GM23248 (cell line): ENCODE measurements around the gene CLTB. TPM values are rescaled to one million over a fixed set of nuclear protein-coding genes. Genes with fewer than 3 reads are reported as not detected.

Experiments used
- DNase-seq: peaks from one replicate; pipeline ENCODE4 v3.0.0-alpha.2; 2015
- H2AFZ ChIP-seq: fragments of 200-600 bp; sonication (generic); 2 replicates; pipeline ENCODE4 v1.6.1; 2016; ENCODE audit warnings: antibody characterized with exemption
- H3F3A ChIP-seq: fragments of 200-600 bp; sonication (generic); 2 replicates; pipeline ENCODE4 v1.6.1; 2016; ENCODE audit warnings: mild to moderate bottlenecking, antibody characterized with exemption, mixed run types; ENCODE audit not compliant: insufficient read depth
- H3K27ac ChIP-seq: fragments of 200-600 bp; sonication (generic); 2 replicates; pipeline ENCODE4 v1.5.1; 2016; ENCODE audit warnings: mild to moderate bottlenecking
- H3K27me3 ChIP-seq: fragments of 200-600 bp; sonication (generic); replicated peaks from 2 replicates; pipeline ENCODE4 v1.6.1; 2016; ENCODE audit warnings: mild to moderate bottlenecking; ENCODE audit not compliant: insufficient read depth
- H3K36me3 ChIP-seq: fragments of 200-600 bp; sonication (generic); 2 replicates; pipeline ENCODE4 v1.6.1; 2016; ENCODE audit warnings: low read depth, mild to moderate bottlenecking
- H3K4me1 ChIP-seq: fragments of 200-600 bp; sonication (generic); 2 replicates; pipeline ENCODE4 v1.6.1; 2016; ENCODE audit warnings: mild to moderate bottlenecking; ENCODE audit not compliant: insufficient read depth
- H3K4me2 ChIP-seq: fragments of 200-600 bp; sonication (generic); one replicate; pipeline ENCODE4 v1.6.1; 2016; ENCODE audit warnings: mild to moderate bottlenecking; ENCODE audit not compliant: unreplicated experiment
- H3K4me3 ChIP-seq: fragments of 200-600 bp; sonication (generic); 2 replicates; pipeline ENCODE4 v1.5.1; 2016; ENCODE audit warnings: mild to moderate bottlenecking
- H3K79me2 ChIP-seq: fragments of 200-600 bp; sonication (generic); 2 replicates; pipeline ENCODE4 v1.6.1; 2016; ENCODE audit warnings: mild to moderate bottlenecking; ENCODE audit not compliant: insufficient read depth
- H3K9ac ChIP-seq: fragments of 200-600 bp; sonication (generic); 2 replicates; pipeline ENCODE4 v1.6.1; 2016; ENCODE audit warnings: mild to moderate bottlenecking
- H3K9me2 ChIP-seq: fragments of 200-600 bp; sonication (generic); 2 replicates; pipeline ENCODE4 v1.6.1; 2016; ENCODE audit warnings: mixed run types, mild to moderate bottlenecking, moderate library complexity; ENCODE audit not compliant: insufficient read depth
- H3K9me3 ChIP-seq: fragments of 200-600 bp; sonication (generic); one replicate; pipeline ENCODE4 v1.6.1; 2017; ENCODE audit warnings: low read depth
- H4K20me1 ChIP-seq: fragments of 200-600 bp; sonication (generic); 2 replicates; pipeline ENCODE4 v1.6.0; 2016; ENCODE audit not compliant: insufficient read depth
- EZH2 ChIP-seq: fragments of 200-600 bp; sonication (generic); IDR thresholded peaks from 2 replicates; pipeline ENCODE4 v1.6.1; 2018; ENCODE audit warnings: antibody characterized with exemption, mild to moderate bottlenecking; ENCODE audit not compliant: insufficient read depth, poor library complexity, severe bottlenecking
- EZH2phosphoT487 ChIP-seq: fragments of 200-600 bp; sonication (generic); IDR thresholded peaks from 2 replicates; pipeline ENCODE4 v1.6.1; 2018; ENCODE audit warnings: antibody characterized with exemption, moderate library complexity, mild to moderate bottlenecking, low read depth; ENCODE audit not compliant: insufficient read depth
- WGBS, 2 experiments: methylation state at CpG; one replicate each; pipeline ENCODE4 v1.1.6; 2015 to 2017; ENCODE audit warnings: low lambda C conversion rate in 2 of 2, low coverage in 1 of 2; ENCODE audit errors: missing lambda C conversion rate in 2 of 2; 5-methylcytosine and 5-hydroxymethylcytosine counted together
- in situ Hi-C: fragments of 300-500 bp; cut with MboI; formaldehyde crosslinking; loops from 2 replicates; pipeline ENCODE4 v1.15.0; 2020
- polyA plus RNA-seq: library from polyadenylated mRNA; unstranded; fragments of >200 nt; fragmentation: Nextera tagmentation; extraction: Ambion mirVana; gene quantifications from 2 replicates; pipeline ENCODE4 v1.2.1, GENCODE V29; 2016
- total RNA-seq: library from RNA; depleted of rRNA; stranded (reverse); fragments of >200 nt; shearing (Covaris generic); gene quantifications from 2 replicates; pipeline ENCODE4 v1.2.3, GENCODE V29; 2014

CLTB gene
- total and polyA plus RNA-seq, 2 experiments from 2014 or later: 128 to 130 TPM

- 1 to 2% methylated on average over 44 to 47 of the region's 47 CpGs for WGBS, 2 experiments
- no peaks in the 10 kb centered on the region for H3K27me3 ChIP-seq
- in situ Hi-C loops: no loop called here
- peaks cover 61% of the 10 kb centered on the region for H3K79me2 ChIP-seq
- H3F3A ChIP-seq: peaks cover 13% of the 10 kb centered on the region
- H3K9me3 ChIP-seq: no peaks in the 10 kb centered on the region
- peak within 1 kb of the TSS; percentile 100 for H3K4me3 ChIP-seq
- peak within 1 kb of the TSS; percentile 99 for H2AFZ ChIP-seq
- H3K9ac ChIP-seq: peak within 1 kb of the TSS; percentile 96
- no peaks in the 10 kb centered on the region for H3K9me2 ChIP-seq
- TF ChIP-seq EZH2 (no peak), EZH2phosphoT487 (no peak)
- no peaks in the 10 kb centered on the region for H4K20me1 ChIP-seq
- H3K36me3 ChIP-seq: peaks cover 18% of the 10 kb centered on the region; the same call in 1 of the 2 replicates
- peak within 1 kb of the TSS; percentile 95 for H3K4me2 ChIP-seq
- DNase-seq: peak; percentile 100
- H3K27ac ChIP-seq: peak within 1 kb of the TSS; percentile 93
- peaks cover 20% of the 10 kb centered on the region; the same call in 1 of the 2 replicates for H3K4me1 ChIP-seq
Observed at GRCh38 chr5:176388444-176389134, 27.8 kb downstream of the CLTB start, which contains the start of the genes HIGD2A and NOP16. Gene HIGD2A (plus strand): TSS chr5:176388751. CDS start chr5:176388820, 69 bp downstream. Gene NOP16 (minus strand): TSS chr5:176388598. CDS start chr5:176388539, 59 bp downstream.

DNA sequence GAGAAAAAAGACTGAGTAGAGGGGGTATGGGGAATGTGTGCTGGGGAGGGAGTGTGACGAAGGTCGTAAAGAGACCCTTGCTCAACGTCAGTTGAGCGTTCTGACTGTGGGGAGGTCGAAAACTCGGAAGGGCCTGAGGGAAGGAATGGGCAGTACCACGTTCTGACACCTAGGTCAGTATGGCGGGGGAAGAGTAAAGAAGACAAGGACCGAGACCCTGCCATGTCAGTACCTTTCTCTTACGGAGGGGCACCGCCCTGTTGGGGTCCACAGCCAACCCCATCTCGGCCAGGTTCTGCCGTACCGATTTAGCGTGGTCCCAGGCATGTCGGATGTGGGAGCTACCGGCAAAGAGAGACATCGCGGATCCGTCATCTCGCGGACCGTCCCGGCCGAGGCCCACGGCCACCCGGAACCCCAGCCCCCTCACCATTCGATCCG is 28.3 kb downstream of the CLTB start:
- Histone ChIP-seq H3K4me1 (peaks cover 20% of the 10 kb centered on the region; the same call in 1 of the 2 replicates), H3K4me3 (peak overlapping the region; percentile 100), H3K36me3 (peaks cover 18% of the 10 kb centered on the region; the same call in 1 of the 2 replicates), H3K27ac (peak overlapping the region; percentile 93), H3K9ac (peak overlapping the region; percentile 96), H3K9me2 (no peaks in the 10 kb centered on the region), H3F3A (peaks cover 13% of the 10 kb centered on the region), H3K79me2 (peaks cover 61% of the 10 kb centered on the region), H4K20me1 (no peaks in the 10 kb centered on the region), H3K4me2 (peak overlapping the region; percentile 94), H2AFZ (peak overlapping the region; percentile 99), H3K27me3 (no peaks in the 10 kb centered on the region), H3K9me3 (no peaks in the 10 kb centered on the region)
- WGBS, 2 experiments: 1 to 2% methylated on average over 21 to 27 of the region's 29 CpGs
- in situ Hi-C loops: no loop called here
- DNase-seq: peak; percentile 60
- TF ChIP-seq EZH2phosphoT487: no peak
- no peak for TF ChIP-seq EZH2

DNA sequence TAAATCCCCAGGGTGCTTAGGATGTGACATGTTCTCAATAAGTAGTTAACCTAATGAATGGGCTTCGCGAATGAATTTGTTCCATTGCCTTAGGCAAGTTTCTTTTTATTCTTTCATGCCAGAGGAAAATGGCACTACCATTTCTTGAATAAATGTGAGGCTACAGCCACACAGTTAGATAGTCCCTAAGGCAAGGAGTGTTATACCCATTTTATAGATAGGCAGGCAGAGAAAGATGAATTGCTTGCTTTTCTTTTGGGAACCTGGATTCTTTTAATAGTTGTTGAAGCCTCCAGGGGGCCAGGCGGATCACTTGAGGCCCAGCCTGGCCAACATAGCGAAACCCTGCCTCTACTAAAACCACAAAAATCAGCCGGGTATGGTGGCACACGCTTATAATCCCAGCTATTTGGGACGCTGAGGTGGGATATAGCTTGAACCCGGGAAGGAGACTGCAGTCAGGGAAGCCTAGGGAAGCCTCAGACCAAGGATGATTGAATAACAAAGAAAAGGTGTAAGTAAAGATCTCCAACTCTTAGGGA is 28.9 kb downstream of the CLTB start:
- in situ Hi-C loops: no loop called here
- Histone ChIP-seq H3K9me3 (no peaks in the 10 kb centered on the region), H3K27me3 (no peaks in the 10 kb centered on the region), H3F3A (peaks cover 13% of the 10 kb centered on the region), H4K20me1 (no peaks in the 10 kb centered on the region), H2AFZ (0 out of 2 replicates have a peak overlapping the region, but pooled peaks have one; percentile 99), H3K36me3 (peaks cover 18% of the 10 kb centered on the region; the same call in 1 of the 2 replicates), H3K4me1 (peaks cover 20% of the 10 kb centered on the region; the same call in 1 of the 2 replicates), H3K9ac (peak overlapping the region; percentile 96), H3K4me2 (peak overlapping the region; percentile 94), H3K9me2 (no peaks in the 10 kb centered on the region), H3K79me2 (peaks cover 61% of the 10 kb centered on the region), H3K27ac (0 out of 2 replicates have a peak overlapping the region, but pooled peaks have one; percentile 93), H3K4me3 (peak overlapping the region; percentile 100)
- peak; percentile 48 for DNase-seq
- TF ChIP-seq EZH2 (no peak), EZH2phosphoT487 (no peak)
- 34 to 35% methylated on average over 8 of the region's 8 CpGs for WGBS, 2 experiments

DNA sequence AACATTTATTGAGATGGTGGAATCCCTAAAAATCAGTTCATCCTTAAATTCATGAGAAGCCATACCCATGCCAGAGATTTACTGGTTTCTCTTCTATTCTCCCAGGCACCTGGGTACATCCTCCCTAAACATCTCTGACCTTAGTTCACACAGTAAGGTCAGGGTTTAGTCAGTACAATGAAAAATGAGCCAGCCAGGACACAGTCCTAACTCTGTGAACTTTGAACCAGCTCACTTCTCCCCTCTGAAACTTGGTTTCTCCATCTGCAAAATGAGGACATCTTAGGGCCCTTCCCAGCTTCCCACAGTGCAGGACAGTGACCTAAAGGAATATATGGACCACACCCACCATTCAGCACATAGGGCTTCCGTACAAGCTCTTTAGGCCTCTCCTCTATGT is 29.8 kb downstream of the CLTB start:
- 100% methylated on average over 1 of the region's 1 CpG for WGBS, 2 experiments
- H3K79me2 ChIP-seq: peaks cover 61% of the 10 kb centered on the region
- peak overlapping the region; percentile 96; the same call in 1 of the 2 replicates for H3K9ac ChIP-seq
- peak overlapping the region; percentile 94 for H3K4me2 ChIP-seq
- no peak for DNase-seq
- no peaks in the 10 kb centered on the region for H4K20me1 ChIP-seq
- H3K27ac ChIP-seq: no peak overlapping the region
- H3K9me2 ChIP-seq: no peaks in the 10 kb centered on the region
- no peaks in the 10 kb centered on the region for H3K27me3 ChIP-seq
- H3K36me3 ChIP-seq: peaks cover 22% of the 10 kb centered on the region; the same call in 1 of the 2 replicates
- peaks cover 20% of the 10 kb centered on the region; the same call in 1 of the 2 replicates for H3K4me1 ChIP-seq
- no peaks in the 10 kb centered on the region for H3K9me3 ChIP-seq
- TF ChIP-seq EZH2: no peak
- no peak for TF ChIP-seq EZH2phosphoT487
- in situ Hi-C loops: no loop called here
- peak overlapping the region; percentile 100; the same call in 1 of the 2 replicates for H3K4me3 ChIP-seq
- no peak overlapping the region for H2AFZ ChIP-seq
- H3F3A ChIP-seq: peaks cover 21% of the 10 kb centered on the region
